Measurements from ENCODE around the gene CREBBP. TPM values are rescaled to one million over a fixed set of nuclear protein-coding genes. Genes with fewer than 3 reads are reported as not detected.

Gene CREBBP
- total RNA-seq, 1 donor from 2014 or later: 72.8 TPM

GRCh38 chr16:3799354-3799753 lies 81.2 kb downstream of the CREBBP start:
- DNase-seq: no peak
- Histone ChIP-seq H3K27ac (no peak overlapping the region), H3K9me3 (no peaks in the 10 kb centered on the region), H3K36me3 (no peaks in the 10 kb centered on the region), H3K4me1 (peaks cover 26% of the 10 kb centered on the region), H3K27me3 (no peaks in the 10 kb centered on the region), H3K4me3 (no peak overlapping the region)
- TF ChIP-seq CTCF (IDR thresholded peaks at IDR 0.05): no peak
- intact Hi-C loops (cut with DNase I): no loop called here
- ATAC-seq: no peak

- Histone ChIP-seq H3K4me3 (no peak overlapping the region), H3K4me1 (peaks cover 25% of the 10 kb centered on the region), H3K27me3 (no peaks in the 10 kb centered on the region), H3K27ac (no peak overlapping the region), H3K9me3 (no peaks in the 10 kb centered on the region), H3K36me3 (no peaks in the 10 kb centered on the region)
- TF ChIP-seq CTCF (IDR thresholded peaks at IDR 0.05): no peak
- ATAC-seq (no peak), DNase-seq (no peak)
- intact Hi-C loops (cut with DNase I): no loop called here
Measured at GRCh38 chr16:3798838-3799237, 81.7 kb downstream of the CREBBP start.

GRCh38 chr16:3797904-3798811 lies 82.4 kb downstream of the CREBBP start:
- no peaks in the 10 kb centered on the region for H3K27me3 ChIP-seq
- H3K4me3 ChIP-seq: no peak overlapping the region
- H3K36me3 ChIP-seq: peaks cover 2% of the 10 kb centered on the region
- no peaks in the 10 kb centered on the region for H3K9me3 ChIP-seq
- peak; percentile 49 for ATAC-seq
- DNase-seq: no peak
- H3K27ac ChIP-seq: no peak overlapping the region
- H3K4me1 ChIP-seq: peaks cover 32% of the 10 kb centered on the region
- no peak for TF ChIP-seq CTCF (IDR thresholded peaks at IDR 0.05)
- intact Hi-C loops (cut with DNase I): no loop called here

GRCh38 chr16:3797473-3797872 lies 83.0 kb downstream of the CREBBP start:
- no peak for DNase-seq
- intact Hi-C loops (cut with DNase I): no loop called here
- Histone ChIP-seq H3K27ac (no peak overlapping the region), H3K9me3 (no peaks in the 10 kb centered on the region), H3K36me3 (peaks cover 8% of the 10 kb centered on the region), H3K4me1 (peaks cover 39% of the 10 kb centered on the region), H3K27me3 (no peaks in the 10 kb centered on the region), H3K4me3 (no peak overlapping the region)
- no peak for ATAC-seq
- no peak for TF ChIP-seq CTCF (IDR thresholded peaks at IDR 0.05)

GRCh38 chr16:3793161-3793576 lies 87.3 kb downstream of the CREBBP start:
- Histone ChIP-seq H3K4me1 (peaks cover 31% of the 10 kb centered on the region), H3K9me3 (no peaks in the 10 kb centered on the region), H3K4me3 (no peak overlapping the region), H3K36me3 (peaks cover 44% of the 10 kb centered on the region), H3K27ac (no peak overlapping the region), H3K27me3 (no peaks in the 10 kb centered on the region)
- peak; percentile 15 for TF ChIP-seq CTCF (IDR thresholded peaks at IDR 0.05)
- DNase-seq (no peak), ATAC-seq (peak; percentile 67)
- intact Hi-C loops (cut with DNase I): no loop called here
